BJ (cell line): Measurements from ENCODE around the gene LCE4A. TPM values are rescaled to one million over a fixed set of nuclear protein-coding genes. Genes with fewer than 3 reads are reported as not detected.

Experiments
- CTCF ChIA-PET: fragments of 350-600 bp; formaldehyde crosslinking; extraction: SDS; loops from one replicate; lab custom pipeline; 2021; ENCODE audit warnings: antibody characterized with exemption, inconsistent platforms; lab: Yijun Ruan, JAX
- POLR2A ChIA-PET: fragments of 300-600 bp; sonication (Branson Sonifier 250); formaldehyde crosslinking; extraction: SDS; loops from one replicate; lab custom pipeline; 2021; ENCODE audit warnings: antibody characterized with exemption; lab: Charles Lee
- DNase-seq: peaks from one replicate; pipeline ENCODE4 v3.0.0-alpha.2; 2011; ENCODE audit warnings: low read depth
- H3K27me3 ChIP-seq: 2 replicates; pipeline ENCODE4 v1.6.0; 2011; ENCODE audit warnings: low read length; ENCODE audit not compliant: control insufficient read depth, insufficient read depth
- H3K36me3 ChIP-seq: 2 replicates; pipeline ENCODE4 v1.5.1; 2011; ENCODE audit warnings: low read length; ENCODE audit not compliant: control insufficient read depth, insufficient read depth
- H3K4me3 ChIP-seq: 2 replicates; pipeline ENCODE4 v1.5.1; 2011; ENCODE audit warnings: low read depth, mild to moderate bottlenecking, control low read depth, low read length
- CTCF ChIP-seq: IDR thresholded peaks from 2 replicates; pipeline ENCODE4 v1.5.1; 2011; ENCODE audit warnings: low read depth, mild to moderate bottlenecking, control low read depth, inconsistent platforms, low read length, moderate library complexity; ENCODE audit not compliant: insufficient read depth
- polyA plus RNA-seq: library from polyadenylated mRNA; depleted of rRNA; stranded (reverse); fragments of >200 nt; gene quantifications from 2 replicates; pipeline ENCODE4 v1.2.3, GENCODE V29; 2011; rRNA removed

Gene LCE4A
- polyA plus RNA-seq, 1 experiment = not detected

- H3K27me3 ChIP-seq = no peaks in the 10 kb centered on the region
- H3K36me3 ChIP-seq = no peaks in the 10 kb centered on the region
- ChIA-PET POLR2A (no interaction called here), CTCF (interaction anchor here (0.8 to 1.2 kb wide), 2 partner anchors 9 to 36 kb away, joined by 3 read pairs; no protein-coding TSS in a partner anchor)
- no peak for TF ChIP-seq CTCF
- no peak for DNase-seq
- no peak within 1 kb of the TSS for H3K4me3 ChIP-seq
These were observed 49.8 kb downstream of the LCE4A start, which contains the start of gene KPRP for GRCh38 chr1:152757747-152758146. Gene KPRP, plus strand, starts transcription at chr1:152758025. Its CDS starts 1,564 bp downstream, at chr1:152759589.

- ChIA-PET CTCF (interaction anchor here (1.2 kb wide), 1 partner anchor 8 kb away, joined by 3 read pairs; no protein-coding TSS in a partner anchor), POLR2A (no interaction called here)
- Histone ChIP-seq H3K36me3 (no peaks in the 10 kb centered on the region), H3K4me3 (no peak overlapping the region), H3K27me3 (no peaks in the 10 kb centered on the region)
- TF ChIP-seq CTCF = no peak
- DNase-seq = no peak
These were observed 50.7 kb downstream of the LCE4A start for GRCh38 chr1:152758636-152759035.

Other genes with a start within 250 kb of the LCE4A start
- not detected in 2 replicates for gene LCE5A, start 197.4 kb upstream of the LCE4A start, polyA plus RNA-seq
- gene CRCT1, start 193.7 kb upstream of the LCE4A start, polyA plus RNA-seq = not detected in 2 replicates
- not detected in 2 replicates for gene LCE3E, start 141.4 kb upstream of the LCE4A start, polyA plus RNA-seq
- not detected in 2 replicates for gene LCE3D, start 127.6 kb upstream of the LCE4A start, polyA plus RNA-seq
- not detected in 2 replicates for gene LCE3C, start 107.9 kb upstream of the LCE4A start, polyA plus RNA-seq
- not detected in 2 replicates for gene LCE3B, start 94.3 kb upstream of the LCE4A start, polyA plus RNA-seq
- gene LCE3A, start 85.1 kb upstream of the LCE4A start, polyA plus RNA-seq = not detected in 2 replicates
- gene LCE2D, start 44.8 kb upstream of the LCE4A start, polyA plus RNA-seq = not detected in 2 replicates
- not detected in 2 replicates for gene LCE2C, start 32.9 kb upstream of the LCE4A start, polyA plus RNA-seq
- gene LCE2B, start 22.0 kb upstream of the LCE4A start, polyA plus RNA-seq = not detected in 2 replicates
- not detected in 2 replicates for gene LCE2A, start 9.8 kb upstream of the LCE4A start, polyA plus RNA-seq
- gene KPRP, start 49.9 kb downstream of the LCE4A start, polyA plus RNA-seq = not detected in 2 replicates
- not detected in 2 replicates for gene LCE1F, start 67.0 kb downstream of the LCE4A start, polyA plus RNA-seq
- gene LCE1E, start 78.1 kb downstream of the LCE4A start, polyA plus RNA-seq = not detected in 2 replicates
- gene LCE1D, start 88.6 kb downstream of the LCE4A start, polyA plus RNA-seq = not detected in 2 replicates
- not detected in 2 replicates for gene LCE1C, start 98.5 kb downstream of the LCE4A start, polyA plus RNA-seq
- gene LCE1B, start 103.8 kb downstream of the LCE4A start, polyA plus RNA-seq = not detected in 2 replicates
- gene LCE1A, start 119.3 kb downstream of the LCE4A start, polyA plus RNA-seq = not detected in 2 replicates
- gene LCE6A, start 134.7 kb downstream of the LCE4A start, polyA plus RNA-seq = not detected in 2 replicates
- not detected in 2 replicates for gene LCE7A, start 151.8 kb downstream of the LCE4A start, polyA plus RNA-seq
- not detected in 2 replicates for gene SMCP, start 170.2 kb downstream of the LCE4A start, polyA plus RNA-seq
- 0.05 TPM in 1 of 2 replicates, not detected in the other for gene IVL, start 200.4 kb downstream of the LCE4A start, polyA plus RNA-seq
- not detected in 2 replicates for gene SPRR5, start 239.0 kb downstream of the LCE4A start, polyA plus RNA-seq